ENCODE measurements around the gene GAB4.

- TF ChIP-seq POLR2A (IDR thresholded peaks at IDR 0.05; ENCODE audit: low read depth, low read length): no peak
- TF ChIP-seq TAF1 (IDR thresholded peaks at IDR 0.05; ENCODE audit: borderline replicate concordance, low read depth, low read length): no peak
- no peak for TF ChIP-seq POLR2AphosphoS5 (IDR thresholded peaks at IDR 0.05; ENCODE audit: low read depth, low read length)
Observed at GRCh38 chr22:16958475-16958874, 49.5 kb downstream of the GAB4 start.

Measured in GM12892 (cell line).